K562 (cell line): ENCODE measurements around the gene SLC2A10. TPM values are rescaled to one million over a fixed set of nuclear protein-coding genes. Genes with fewer than 3 reads are reported as not detected.
A peak's percentile ranks its signal among the peaks of the same experiment; 100 is the strongest.

Experiments used
- ATAC-seq: fragments of 200-7000 bp; cut with Tn5 transposase; 3 replicates; pipeline ENCODE4 v1.9.1; 2020; ENCODE audit warnings: moderate library complexity
- BruUV-seq: library from RNA; stranded (reverse); fragments of 400-500 nt; replicated peaks from 2 replicates; lab custom pipeline; 2021; lab: Mats Ljungman, UMichigan
- CTCF ChIA-PET: fragments of 300-600 bp; formaldehyde crosslinking; extraction: SDS; loops from one replicate; lab custom pipeline; 2021; ENCODE audit warnings: low intra/inter-chr PET ratio; lab: Yijun Ruan, JAX
- POLR2A ChIA-PET: fragments of 300-600, 350-650 bp; sonication (Branson Sonifier 250); formaldehyde crosslinking; extraction: SDS; loops from one replicate; lab custom pipeline; 2021; ENCODE audit warnings: antibody characterized with exemption, inconsistent platforms; lab: Yijun Ruan, JAX
- DNase-seq, 4 experiments: peaks; one replicate each; pipeline versions ENCODE4 v3.0.0 to v3.0.0-alpha.2; 2011 to 2018; ENCODE audit warnings: low spot score in 3 of 4, mixed read lengths in 3 of 4; ENCODE audit errors: extremely low read depth in 1 of 4
- FAIRE-seq: peaks from 2 replicates; lab custom pipeline; 2011; peaks lifted over from hg19 to GRCh38; lab: Jason Lieb, UNC
- H2AFZ ChIP-seq: 2 replicates; pipeline ENCODE4 v1.6.0; 2011; ENCODE audit warnings: low read depth, low read length, control low read depth, inconsistent platforms
- H3K27ac ChIP-seq: fragments of 200-600 bp; 3 replicates; pipeline ENCODE4 v1.8.0; 2011; ENCODE audit warnings: low read depth, mild to moderate bottlenecking, control low read depth, inconsistent platforms, low read length, moderate library complexity, mixed read lengths; ENCODE audit errors: extremely low read depth
- H3K27me3 ChIP-seq, 2 experiments: fragments of 300-600 bp in 1 of 2; 2 replicates in 1 of 2; 3 replicates in 1 of 2; pipeline versions ENCODE4 v1.6.0 to v1.8.0; 2011; ENCODE audit warnings: inconsistent platforms in 2 of 2, low read length in 2 of 2, mild to moderate bottlenecking in 1 of 2, mixed read lengths in 1 of 2, moderate library complexity in 1 of 2; ENCODE audit not compliant: control insufficient read depth in 2 of 2, insufficient read depth in 2 of 2
- H3K36me3 ChIP-seq: fragments of 300-600 bp; 3 replicates; pipeline ENCODE4 v1.8.0; 2011; ENCODE audit warnings: mild to moderate bottlenecking, low read length, inconsistent platforms; ENCODE audit not compliant: control insufficient read depth, insufficient read depth
- H3K4me1 ChIP-seq, 2 experiments: fragments of 200-600 bp in 1 of 2; replicated peaks in 1 of 2; 2 replicates in 1 of 2; 3 replicates in 1 of 2; pipeline versions ENCODE4 v1.5.1 to v1.8.0; 2011; ENCODE audit warnings: inconsistent platforms in 2 of 2, low read length in 2 of 2, mild to moderate bottlenecking in 1 of 2, mixed read lengths in 1 of 2, moderate library complexity in 1 of 2; ENCODE audit not compliant: control insufficient read depth in 2 of 2, insufficient read depth in 2 of 2
- H3K4me2 ChIP-seq: 2 replicates; pipeline ENCODE4 v1.6.1; 2011; ENCODE audit warnings: low read length, control low read depth, inconsistent platforms, mixed read lengths; ENCODE audit not compliant: insufficient read depth
- H3K4me3 ChIP-seq: fragments of 200-600 bp; sonication (generic), shearing (Covaris generic); 2 replicates; pipeline ENCODE4 v1.5.1; 2016; ENCODE audit warnings: control low read depth, inconsistent platforms
- H3K79me2 ChIP-seq: fragments of 200-600 bp; 3 replicates; pipeline ENCODE4 v1.8.0; 2011; ENCODE audit warnings: low read length, inconsistent platforms; ENCODE audit not compliant: control insufficient read depth, insufficient read depth
- H3K9ac ChIP-seq, 2 experiments: 2 replicates each; pipeline versions ENCODE4 v1.6.0 to v1.6.1; 2011; ENCODE audit warnings: low read depth in 2 of 2, low read length in 2 of 2, control low read depth in 1 of 2, inconsistent platforms in 1 of 2, mild to moderate bottlenecking in 1 of 2, mixed read lengths in 1 of 2; ENCODE audit not compliant: insufficient read depth in 1 of 2
- H3K9me1 ChIP-seq: one replicate; pipeline ENCODE4 v1.6.0; 2011; ENCODE audit warnings: inconsistent platforms, mild to moderate bottlenecking, low read length, moderate library complexity; ENCODE audit not compliant: control insufficient read depth, insufficient read depth
- H3K9me3 ChIP-seq: replicated peaks from 2 replicates; pipeline ENCODE4 v1.5.1; 2011; ENCODE audit warnings: low read depth, low read length, inconsistent platforms; ENCODE audit not compliant: control insufficient read depth, insufficient read depth
- H4K20me1 ChIP-seq: replicated peaks from 2 replicates; pipeline ENCODE4 v1.6.1; 2011; ENCODE audit warnings: low read length, inconsistent platforms, mixed read lengths; ENCODE audit not compliant: control insufficient read depth, insufficient read depth
- FOXJ2 ChIP-seq: fragments of 200-800 bp; sonication (Bioruptor generic); IDR thresholded peaks from 2 replicates; pipeline ENCODE4 v1.6.1; 2016; ENCODE audit warnings: missing genetic modification characterization, missing compliant biosample characterization
- FOXP1 ChIP-seq: sonication (generic); formaldehyde crosslinking; IDR thresholded peaks from 2 replicates; pipeline ENCODE4 v1.8.0; 2022; ENCODE audit warnings: mild to moderate bottlenecking, missing genetic modification reagents
- GABPA ChIP-seq: fragments of 200-800 bp; sonication (Bioruptor generic); conservative IDR thresholded peaks from 2 replicates; pipeline ENCODE4 v1.6.1; 2016; ENCODE audit warnings: low read depth, missing genetic modification characterization, missing compliant biosample characterization
- USF2 ChIP-seq: sonication (generic); formaldehyde crosslinking; IDR thresholded peaks from 2 replicates; pipeline ENCODE4 v1.5.0; 2020; ENCODE audit warnings: missing genetic modification reagents
- WGBS: fragments of 100-300 bp; shearing (Covaris generic); methylation state at CpG from one replicate; pipeline ENCODE4 v1.1.6; 2016; ENCODE audit warnings: low coverage, mixed read lengths; ENCODE audit not compliant: insufficient coverage; ENCODE audit errors: missing lambda C conversion rate; 5-methylcytosine and 5-hydroxymethylcytosine counted together
- in situ Hi-C: fragments of 300-500 bp; cut with MboI; formaldehyde crosslinking; loops from 4 replicates; pipeline ENCODE4 v1.15.0; 2018; ENCODE audit warnings: inconsistent platforms, mixed read lengths
- intact Hi-C: fragments of 100-400 bp; cut with micrococcal nuclease; formaldehyde crosslinking; loops from 2 replicates; pipeline ENCODE4 v1.14.2; 2022
- polyA plus RNA-seq, 8 experiments: library from polyadenylated mRNA; depleted of rRNA in 4 of 8; stranded (reverse) in 5 of 8; unstranded in 3 of 8; fragments of >200 nt; fragmentation: Nextera tagmentation in 2 of 8; fragmentation: Illumina TruSeq in 1 of 8; extraction: Ambion mirVana in 2 of 8; extraction: Trizol in 1 of 8; gene quantifications; 2 replicates each; pipeline versions ENCODE4 v1.2.1 to v1.2.3, GENCODE V29; 2011 to 2014; ENCODE audit warnings: inconsistent platforms in 1 of 8, missing spikeins in 1 of 8
- total RNA-seq, 7 experiments: library from RNA; depleted of rRNA in 6 of 7; stranded (reverse); fragments of >200 nt in 6 of 7; fragmentation: Illumina TruSeq in 2 of 7; extraction: Trizol in 2 of 7; gene quantifications; 2 replicates each; pipeline versions ENCODE4 v1.2.1 to v1.2.3, GENCODE V29; 2011 to 2021; ENCODE audit warnings: low replicate concordance in 1 of 7
- TF ChIP-seq, protein P1 (sequence below), 2 experiments: fragments of 450-650 bp in 1 of 2; sonication (generic) in 1 of 2; formaldehyde crosslinking in 1 of 2; IDR thresholded peaks; 2 replicates each; pipeline versions ENCODE4 v1.7.1 to v1.9.0; 2016 to 2022; ENCODE audit warnings: inconsistent platforms in 1 of 2, mild to moderate bottlenecking in 1 of 2, missing genetic modification reagents in 1 of 2

Gene SLC2A10
- total and polyA plus RNA-seq, 9 of the 15 experiments (the other 6 are each of a cell fraction or from before 2014, with no cell fraction given): 0.01 to 1.8 (median 0.10) TPM

- under 1% methylated on average over 13 of the region's 15 CpGs for WGBS
- DNase-seq (no peak), ATAC-seq (no peak), FAIRE-seq (no peak)
- CTCF ChIA-PET: no interaction called here
- in situ Hi-C loops (no loop called here), intact Hi-C loops (no loop called here)
- H3K9me3 ChIP-seq: no peaks in the 10 kb centered on the region
- no TSS peak for BruUV-seq
- POLR2A ChIA-PET: interaction anchor here (0.7 to 0.9 kb wide), 2 partner anchors 19 to 41 kb away, joined by 3 to 6 read pairs; no protein-coding TSS in a partner anchor
- peaks cover 2 to 38% of the 10 kb centered on the region in 2 experiments; a peak in 2 of 5 replicates for H3K27me3 ChIP-seq
- H3K4me1 ChIP-seq: no peaks in the 10 kb centered on the region; a peak in 1 of 5 replicates
- 0 out of 2 replicates have a peak overlapping the region, but pooled peaks have one; percentile 1 for H3K4me2 ChIP-seq
- H2AFZ ChIP-seq: peak overlapping the region; percentile 51; the same call in 1 of the 2 replicates
- no peaks in the 10 kb centered on the region for H3K36me3 ChIP-seq
- no peaks in the 10 kb centered on the region for H3K9me1 ChIP-seq
- H3K27ac ChIP-seq: no peak overlapping the region
- H3K79me2 ChIP-seq: no peaks in the 10 kb centered on the region
- TF ChIP-seq FOXP1 (CRISPR knock-in tag) (no peak), FOXJ2 (tag) (no peak), USF2 (CRISPR knock-in tag) (0 out of 2 replicates have a peak, but pooled peaks have one; percentile 23), GABPA (tag) (peak; percentile 83)
- TF ChIP-seq, protein P1, sequence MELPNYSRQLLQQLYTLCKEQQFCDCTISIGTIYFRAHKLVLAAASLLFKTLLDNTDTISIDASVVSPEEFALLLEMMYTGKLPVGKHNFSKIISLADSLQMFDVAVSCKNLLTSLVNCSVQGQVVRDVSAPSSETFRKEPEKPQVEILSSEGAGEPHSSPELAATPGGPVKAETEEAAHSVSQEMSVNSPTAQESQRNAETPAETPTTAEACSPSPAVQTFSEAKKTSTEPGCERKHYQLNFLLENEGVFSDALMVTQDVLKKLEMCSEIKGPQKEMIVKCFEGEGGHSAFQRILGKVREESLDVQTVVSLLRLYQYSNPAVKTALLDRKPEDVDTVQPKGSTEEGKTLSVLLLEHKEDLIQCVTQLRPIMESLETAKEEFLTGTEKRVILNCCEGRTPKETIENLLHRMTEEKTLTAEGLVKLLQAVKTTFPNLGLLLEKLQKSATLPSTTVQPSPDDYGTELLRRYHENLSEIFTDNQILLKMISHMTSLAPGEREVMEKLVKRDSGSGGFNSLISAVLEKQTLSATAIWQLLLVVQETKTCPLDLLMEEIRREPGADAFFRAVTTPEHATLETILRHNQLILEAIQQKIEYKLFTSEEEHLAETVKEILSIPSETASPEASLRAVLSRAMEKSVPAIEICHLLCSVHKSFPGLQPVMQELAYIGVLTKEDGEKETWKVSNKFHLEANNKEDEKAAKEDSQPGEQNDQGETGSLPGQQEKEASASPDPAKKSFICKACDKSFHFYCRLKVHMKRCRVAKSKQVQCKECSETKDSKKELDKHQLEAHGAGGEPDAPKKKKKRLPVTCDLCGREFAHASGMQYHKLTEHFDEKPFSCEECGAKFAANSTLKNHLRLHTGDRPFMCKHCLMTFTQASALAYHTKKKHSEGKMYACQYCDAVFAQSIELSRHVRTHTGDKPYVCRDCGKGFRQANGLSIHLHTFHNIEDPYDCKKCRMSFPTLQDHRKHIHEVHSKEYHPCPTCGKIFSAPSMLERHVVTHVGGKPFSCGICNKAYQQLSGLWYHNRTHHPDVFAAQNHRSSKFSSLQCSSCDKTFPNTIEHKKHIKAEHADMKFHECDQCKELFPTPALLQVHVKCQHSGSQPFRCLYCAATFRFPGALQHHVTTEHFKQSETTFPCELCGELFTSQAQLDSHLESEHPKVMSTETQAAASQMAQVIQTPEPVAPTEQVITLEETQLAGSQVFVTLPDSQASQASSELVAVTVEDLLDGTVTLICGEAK (IDR thresholded peaks at IDR 0.05): peak; percentile 52; the same call in 1 of the 2 replicates
- TF ChIP-seq, protein P1 (CRISPR knock-in tag; IDR thresholded peaks at IDR 0.05): no peak
- H3K4me3 ChIP-seq: no peak overlapping the region
- H3K9ac ChIP-seq: no peak overlapping the region
- H4K20me1 ChIP-seq: no peaks in the 10 kb centered on the region
Observed at GRCh38 chr20:46784436-46785127, 75.1 kb downstream of the SLC2A10 start.
